ENCODE measurements around the gene LMBRD1. TPM values are rescaled to one million over a fixed set of nuclear protein-coding genes. Genes with fewer than 3 reads are reported as not detected.

The LMBRD1 gene
- total RNA-seq, 4 donors from 2014 or later, result 35.5 to 89.8 (median 70.7) TPM

GRCh38 chr6:69630767-69631166, 166.0 kb downstream of the LMBRD1 start:
- Histone ChIP-seq H3K4me1 (no peaks in the 10 kb centered on the region), H3K9me3 (no peaks in the 10 kb centered on the region), H3K36me3 (no peaks in the 10 kb centered on the region), H3K27me3 (no peaks in the 10 kb centered on the region), H3K27ac (no peak overlapping the region), H3K4me3 (no peak overlapping the region)
- WGBS, 2 donors (ENCODE audit: low coverage in 1 of 2), result 56 to 97% methylated on average over 1 of the region's 1 CpG
- no peak for TF ChIP-seq POLR2A (IDR thresholded peaks at IDR 0.05)
- no peak for TF ChIP-seq EP300 (IDR thresholded peaks at IDR 0.05; ENCODE audit: low read depth)
- no peak for TF ChIP-seq CTCF (IDR thresholded peaks at IDR 0.05)
- TF ChIP-seq POLR2AphosphoS5 (IDR thresholded peaks at IDR 0.05), result no peak
- in situ Hi-C loops (cut with MboI; ENCODE audit: low pct_ligation_motif_present in 1 of 4, low pct_unique_long_range_greater_than_20kb in 1 of 4, low sequenced_read_pairs in 3 of 4), result no loop called here
- no peak for DNase-seq
- intact Hi-C loops (cut with DNase I; ENCODE audit: low total_unique reads), result no loop called here

- no peak for DNase-seq
- Histone ChIP-seq H3K27me3 (no peaks in the 10 kb centered on the region), H3K4me1 (no peaks in the 10 kb centered on the region), H3K27ac (no peak overlapping the region), H3K9me3 (no peaks in the 10 kb centered on the region), H3K4me3 (no peak overlapping the region), H3K36me3 (no peaks in the 10 kb centered on the region)
- no peak for TF ChIP-seq CTCF (IDR thresholded peaks at IDR 0.05)
- TF ChIP-seq POLR2A (IDR thresholded peaks at IDR 0.05), result no peak
- TF ChIP-seq POLR2AphosphoS5 (IDR thresholded peaks at IDR 0.05), result no peak
- no peak for TF ChIP-seq EP300 (IDR thresholded peaks at IDR 0.05; ENCODE audit: low read depth)
- 22 to 88% methylated on average over 1 of the region's 1 CpG for WGBS, 2 donors (ENCODE audit: low coverage in 1 of 2)
- intact Hi-C loops (cut with DNase I; ENCODE audit: low total_unique reads) (no loop called here), in situ Hi-C loops (cut with MboI; ENCODE audit: low pct_ligation_motif_present in 1 of 4, low pct_unique_long_range_greater_than_20kb in 1 of 4, low sequenced_read_pairs in 3 of 4) (no loop called here)
Measured at GRCh38 chr6:69627625-69628024, 169.2 kb downstream of the LMBRD1 start.

DNA sequence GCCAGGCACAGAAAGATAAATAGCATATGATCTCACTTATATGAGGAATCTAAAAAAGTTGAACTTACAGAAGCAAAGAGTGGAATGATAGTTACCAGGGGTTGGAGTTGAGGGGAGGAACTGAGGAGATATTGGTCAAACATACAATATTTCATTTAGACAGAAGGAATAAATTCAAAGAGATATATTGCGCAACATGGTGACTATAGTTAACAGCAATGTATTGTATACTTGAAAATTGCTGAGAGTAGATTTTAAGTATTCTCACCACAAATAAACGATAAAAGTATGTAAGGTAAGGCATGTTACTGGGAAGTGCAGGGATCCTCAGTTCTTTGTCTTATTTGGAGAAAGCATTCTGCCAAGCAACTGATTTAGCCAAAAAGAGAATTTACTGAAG, 171.9 kb downstream of the LMBRD1 start:
- no peak for TF ChIP-seq CTCF (IDR thresholded peaks at IDR 0.05)
- no peak for TF ChIP-seq POLR2A (IDR thresholded peaks at IDR 0.05)
- no peak for TF ChIP-seq POLR2AphosphoS5 (IDR thresholded peaks at IDR 0.05)
- TF ChIP-seq EP300 (IDR thresholded peaks at IDR 0.05; ENCODE audit: low read depth), result no peak
- no peaks in the 10 kb centered on the region for H3K36me3 ChIP-seq
- no peak for DNase-seq
- no peaks in the 10 kb centered on the region for H3K4me1 ChIP-seq
- no peaks in the 10 kb centered on the region for H3K9me3 ChIP-seq
- intact Hi-C loops (cut with DNase I; ENCODE audit: low total_unique reads) (no loop called here), in situ Hi-C loops (cut with MboI; ENCODE audit: low pct_ligation_motif_present in 1 of 4, low pct_unique_long_range_greater_than_20kb in 1 of 4, low sequenced_read_pairs in 3 of 4) (no loop called here)
- no peak overlapping the region for H3K27ac ChIP-seq
- no peak overlapping the region for H3K4me3 ChIP-seq
- WGBS, 2 donors (ENCODE audit: low coverage in 1 of 2), result 58 to 80% methylated on average over 2 of the region's 2 CpGs
- H3K27me3 ChIP-seq, result no peaks in the 10 kb centered on the region

Other genes starting within 250 kb of the LMBRD1 start
- gene COL19A1, start 69.5 kb upstream of the LMBRD1 start, total RNA-seq, result 1 to 10 TPM in 1 of 4 donors, under 1 TPM in 2, not detected in 1; 0.27 to 3.3 (median 0.37) TPM

All from transverse colon (tissue), 4 donors.